KMS-11 (cell line): ENCODE results near the gene ADPRM.
"Not testable (repeated sequence)": the region's sequence is repeated elsewhere in the genome, so short reads cannot be mapped to it uniquely, and the experiment has no call there.

Experiments
- H2AFZ ChIP-seq: fragments of 200-600 bp; sonication (generic); 2 replicates; pipeline ENCODE4 v1.6.1; 2016; ENCODE audit warnings: antibody characterized with exemption, mixed run types, low read depth
- H3K27ac ChIP-seq: fragments of 200-600 bp; sonication (generic); 2 replicates; pipeline ENCODE4 v1.6.1; 2016; ENCODE audit warnings: mild to moderate bottlenecking, mixed run types
- H3K27me3 ChIP-seq: fragments of 200-600 bp; sonication (generic); 2 replicates; pipeline ENCODE4 v1.6.1; 2017; ENCODE audit warnings: mild to moderate bottlenecking, low read depth, mixed run types, moderate library complexity; ENCODE audit not compliant: insufficient read depth
- H3K36me3 ChIP-seq: fragments of 200-600 bp; sonication (generic); 2 replicates; pipeline ENCODE4 v1.6.1; 2017; ENCODE audit warnings: mild to moderate bottlenecking, mixed run types; ENCODE audit not compliant: insufficient read depth
- H3K4me1 ChIP-seq: fragments of 200-600 bp; sonication (generic); 2 replicates; pipeline ENCODE4 v1.6.1; 2016; ENCODE audit warnings: mild to moderate bottlenecking, low read depth, mixed run types; ENCODE audit not compliant: poor library complexity, severe bottlenecking
- H3K4me2 ChIP-seq: fragments of 200-600 bp; sonication (generic); 2 replicates; pipeline ENCODE4 v1.7.0; 2016; ENCODE audit warnings: mild to moderate bottlenecking, mixed run types
- H3K4me3 ChIP-seq: fragments of 200-600 bp; sonication (generic); IDR thresholded peaks from 2 replicates; pipeline ENCODE4 v1.6.1; 2017; ENCODE audit warnings: low read depth, low read length, mixed read lengths; ENCODE audit not compliant: insufficient read depth
- H3K79me2 ChIP-seq: fragments of 200-600 bp; sonication (generic); 2 replicates; pipeline ENCODE4 v1.6.1; 2016; ENCODE audit warnings: low read depth, mixed run types; ENCODE audit not compliant: insufficient read depth
- H3K9ac ChIP-seq: fragments of 200-600 bp; sonication (generic); 2 replicates; pipeline ENCODE4 v1.6.1; 2016; ENCODE audit warnings: mild to moderate bottlenecking, mixed run types
- H4K20me1 ChIP-seq: fragments of 200-600 bp; sonication (generic); 2 replicates; pipeline ENCODE4 v1.6.1; 2016; ENCODE audit warnings: mild to moderate bottlenecking, mixed run types; ENCODE audit not compliant: insufficient read depth
- TF ChIP-seq, protein P1 (sequence below): fragments of 200-600 bp; sonication (generic); conservative IDR thresholded peaks from 2 replicates; pipeline ENCODE4 v1.6.1; 2017; ENCODE audit warnings: low read depth, mild to moderate bottlenecking, antibody characterized with exemption, low read length, moderate library complexity, mixed read lengths

The ADPRM gene

GRCh38 chr17:10687499-10687898 lies 9.9 kb upstream of the ADPRM start:
- H4K20me1 ChIP-seq, result no peaks in the 10 kb centered on the region
- H3K36me3 ChIP-seq, result no peaks in the 10 kb centered on the region
- no peak overlapping the region for H3K9ac ChIP-seq

DNA sequence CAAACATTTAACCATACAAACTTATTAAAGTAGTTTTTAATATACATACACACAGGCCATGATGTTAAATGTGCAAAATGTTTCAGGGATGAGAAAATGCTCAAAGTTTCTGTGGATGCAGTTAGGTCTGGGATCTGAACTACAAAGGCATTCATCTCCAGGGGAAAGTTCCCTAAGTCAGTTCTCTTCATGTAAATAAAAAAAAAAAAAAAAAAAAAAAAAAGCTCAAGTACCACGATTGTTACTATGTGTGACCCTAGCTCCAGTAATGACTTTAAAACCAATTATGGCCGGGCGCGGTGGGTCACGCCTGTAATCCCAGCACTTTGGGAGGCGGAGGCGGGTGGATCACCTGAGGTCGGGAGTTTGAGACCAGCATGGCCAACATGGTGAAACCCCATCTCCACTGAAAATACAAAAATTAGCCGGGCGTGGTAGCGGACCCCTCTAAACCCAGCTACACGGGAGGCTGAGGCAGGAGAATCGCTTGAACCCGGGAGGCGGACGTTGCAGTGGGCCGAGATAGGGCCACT lies 1.5 kb upstream of the ADPRM start:
- not testable (repeated sequence) for H2AFZ ChIP-seq, H4K20me1 ChIP-seq, H3K27me3 ChIP-seq, H3K27ac ChIP-seq, H3K4me2 ChIP-seq, H3K79me2 ChIP-seq, H3K4me1 ChIP-seq, H3K4me3 ChIP-seq, H3K36me3 ChIP-seq, H3K9ac ChIP-seq

More at GRCh38 chr17:10687499-10687898, 9.9 kb upstream of the ADPRM start:
- no peak overlapping the region for H3K27ac ChIP-seq
- H3K79me2 ChIP-seq, result no peaks in the 10 kb centered on the region
- H3K4me3 ChIP-seq, result no peak overlapping the region
- TF ChIP-seq, protein P1, sequence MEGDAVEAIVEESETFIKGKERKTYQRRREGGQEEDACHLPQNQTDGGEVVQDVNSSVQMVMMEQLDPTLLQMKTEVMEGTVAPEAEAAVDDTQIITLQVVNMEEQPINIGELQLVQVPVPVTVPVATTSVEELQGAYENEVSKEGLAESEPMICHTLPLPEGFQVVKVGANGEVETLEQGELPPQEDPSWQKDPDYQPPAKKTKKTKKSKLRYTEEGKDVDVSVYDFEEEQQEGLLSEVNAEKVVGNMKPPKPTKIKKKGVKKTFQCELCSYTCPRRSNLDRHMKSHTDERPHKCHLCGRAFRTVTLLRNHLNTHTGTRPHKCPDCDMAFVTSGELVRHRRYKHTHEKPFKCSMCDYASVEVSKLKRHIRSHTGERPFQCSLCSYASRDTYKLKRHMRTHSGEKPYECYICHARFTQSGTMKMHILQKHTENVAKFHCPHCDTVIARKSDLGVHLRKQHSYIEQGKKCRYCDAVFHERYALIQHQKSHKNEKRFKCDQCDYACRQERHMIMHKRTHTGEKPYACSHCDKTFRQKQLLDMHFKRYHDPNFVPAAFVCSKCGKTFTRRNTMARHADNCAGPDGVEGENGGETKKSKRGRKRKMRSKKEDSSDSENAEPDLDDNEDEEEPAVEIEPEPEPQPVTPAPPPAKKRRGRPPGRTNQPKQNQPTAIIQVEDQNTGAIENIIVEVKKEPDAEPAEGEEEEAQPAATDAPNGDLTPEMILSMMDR, result no peak
- no peak overlapping the region for H3K4me2 ChIP-seq
- H2AFZ ChIP-seq, result no peak overlapping the region
- no peaks in the 10 kb centered on the region for H3K27me3 ChIP-seq
- H3K4me1 ChIP-seq, result no peaks in the 10 kb centered on the region

GRCh38 chr17:10698096-10698818 lies 863 bp downstream of the ADPRM start:
- no peak overlapping the region for H3K4me2 ChIP-seq
- no peaks in the 10 kb centered on the region for H3K79me2 ChIP-seq
- H4K20me1 ChIP-seq, result no peaks in the 10 kb centered on the region
- H3K4me3 ChIP-seq, result no peak overlapping the region
- peak overlapping the region; percentile 54 for H2AFZ ChIP-seq
- no peak overlapping the region for H3K27ac ChIP-seq
- H3K9ac ChIP-seq, result no peak overlapping the region
- H3K36me3 ChIP-seq, result no peaks in the 10 kb centered on the region
- no peaks in the 10 kb centered on the region for H3K4me1 ChIP-seq
- TF ChIP-seq, protein P1, result no peak
- no peaks in the 10 kb centered on the region for H3K27me3 ChIP-seq

DNA sequence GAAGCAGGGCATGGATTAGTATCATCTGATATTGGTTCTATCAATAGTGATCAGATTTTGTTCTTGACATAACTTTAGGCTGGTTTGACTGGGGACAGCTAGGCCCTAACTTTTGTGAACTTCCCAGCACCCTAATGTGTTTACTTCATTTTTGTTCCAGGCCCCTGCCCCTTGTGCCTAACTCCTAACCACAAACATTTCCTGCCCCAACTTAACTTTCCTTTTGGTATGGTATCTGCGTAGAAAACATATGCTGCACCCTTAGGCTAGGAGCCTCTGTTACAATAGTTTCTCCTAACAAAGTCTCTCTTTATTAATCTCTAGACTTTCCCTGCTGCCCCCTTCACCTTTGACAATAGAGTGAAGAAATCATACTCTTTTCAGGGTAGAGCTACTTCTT lies 2.5 kb downstream of the ADPRM start:
- H3K79me2 ChIP-seq, result no peaks in the 10 kb centered on the region
- H3K4me1 ChIP-seq, result no peaks in the 10 kb centered on the region

GRCh38 chr17:10702574-10702973 lies 5.2 kb downstream of the ADPRM start:
- H3K4me1 ChIP-seq, result no peaks in the 10 kb centered on the region
- H3K27me3 ChIP-seq, result no peaks in the 10 kb centered on the region
- no peaks in the 10 kb centered on the region for H3K79me2 ChIP-seq
- H4K20me1 ChIP-seq, result no peaks in the 10 kb centered on the region
- TF ChIP-seq, protein P1, result no peak
- no peak overlapping the region for H2AFZ ChIP-seq
- H3K4me3 ChIP-seq, result no peak overlapping the region
- no peak overlapping the region for H3K4me2 ChIP-seq
- H3K9ac ChIP-seq, result no peak overlapping the region
- H3K27ac ChIP-seq, result no peak overlapping the region
- no peaks in the 10 kb centered on the region for H3K36me3 ChIP-seq

More for the DNA sequence above, 2.5 kb downstream of the ADPRM start:
- no peaks in the 10 kb centered on the region for H3K27me3 ChIP-seq
- no peak overlapping the region for H3K27ac ChIP-seq
- no peak overlapping the region for H3K9ac ChIP-seq
- no peaks in the 10 kb centered on the region for H4K20me1 ChIP-seq
- no peak overlapping the region for H2AFZ ChIP-seq
- no peak overlapping the region for H3K4me2 ChIP-seq
- no peak overlapping the region for H3K4me3 ChIP-seq
- TF ChIP-seq, protein P1, result no peak
- H3K36me3 ChIP-seq, result no peaks in the 10 kb centered on the region
